ENCODE results near the gene SLC47A2. TPM values are rescaled to one million over a fixed set of nuclear protein-coding genes. Genes with fewer than 3 reads are reported as not detected.

The SLC47A2 gene
- polyA plus RNA-seq, 3 donors: 5.0 to 9.0 (median 7.8) TPM

DNA sequence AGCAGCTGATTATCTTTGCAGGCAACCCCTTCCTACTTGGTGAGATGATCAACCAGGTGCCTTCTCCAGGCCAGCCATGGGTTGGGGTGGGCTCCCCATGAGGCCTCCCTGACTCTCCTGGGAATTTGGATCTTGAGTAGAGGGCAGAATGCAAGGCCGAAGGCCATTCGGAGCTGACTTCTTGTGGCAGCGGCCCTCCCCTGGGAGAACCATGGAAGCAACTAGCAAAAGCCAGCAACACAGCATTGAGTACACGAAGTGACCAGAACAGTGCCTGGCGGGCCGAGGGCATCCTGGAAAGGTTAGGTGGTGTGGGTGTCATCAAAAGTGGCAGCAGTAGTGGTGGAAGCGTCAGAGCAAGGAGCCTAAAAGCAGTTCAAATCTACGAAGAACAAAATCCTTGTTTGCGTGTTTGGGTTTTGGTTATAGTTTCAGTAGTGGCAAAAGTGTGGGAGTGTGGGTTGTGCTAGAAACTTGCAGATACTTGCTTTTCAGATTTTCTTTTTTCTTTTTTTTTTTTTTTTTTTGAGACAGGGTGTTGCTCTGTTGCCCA is 33.7 kb upstream of the SLC47A2 start:
- DNase-seq (ENCODE audit: extremely low read depth in 1 of 11, low read depth in 9 of 11, low spot score in 4 of 11): no peak

DNA sequence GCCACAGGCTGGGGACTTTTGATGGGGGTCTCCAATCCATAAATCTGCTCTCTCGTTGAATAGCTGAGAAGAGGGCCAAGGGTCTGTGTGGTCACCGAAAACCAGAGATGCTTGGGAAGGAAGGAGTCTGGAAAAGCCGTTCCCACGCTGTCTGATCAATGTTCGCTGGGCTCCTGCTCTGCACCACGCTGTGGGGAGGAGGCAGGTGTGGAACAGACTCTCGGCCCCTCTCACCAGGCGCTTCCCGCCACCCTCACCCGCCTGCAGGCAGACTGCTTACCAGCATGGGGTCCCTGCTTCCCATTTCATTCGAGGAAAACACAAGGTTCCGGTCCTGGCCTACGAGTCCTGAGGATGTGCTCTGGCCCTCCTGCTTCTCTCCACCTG is 32.4 kb upstream of the SLC47A2 start:
- no peak for DNase-seq (ENCODE audit: extremely low read depth in 1 of 11, low read depth in 9 of 11, low spot score in 4 of 11)

DNA sequence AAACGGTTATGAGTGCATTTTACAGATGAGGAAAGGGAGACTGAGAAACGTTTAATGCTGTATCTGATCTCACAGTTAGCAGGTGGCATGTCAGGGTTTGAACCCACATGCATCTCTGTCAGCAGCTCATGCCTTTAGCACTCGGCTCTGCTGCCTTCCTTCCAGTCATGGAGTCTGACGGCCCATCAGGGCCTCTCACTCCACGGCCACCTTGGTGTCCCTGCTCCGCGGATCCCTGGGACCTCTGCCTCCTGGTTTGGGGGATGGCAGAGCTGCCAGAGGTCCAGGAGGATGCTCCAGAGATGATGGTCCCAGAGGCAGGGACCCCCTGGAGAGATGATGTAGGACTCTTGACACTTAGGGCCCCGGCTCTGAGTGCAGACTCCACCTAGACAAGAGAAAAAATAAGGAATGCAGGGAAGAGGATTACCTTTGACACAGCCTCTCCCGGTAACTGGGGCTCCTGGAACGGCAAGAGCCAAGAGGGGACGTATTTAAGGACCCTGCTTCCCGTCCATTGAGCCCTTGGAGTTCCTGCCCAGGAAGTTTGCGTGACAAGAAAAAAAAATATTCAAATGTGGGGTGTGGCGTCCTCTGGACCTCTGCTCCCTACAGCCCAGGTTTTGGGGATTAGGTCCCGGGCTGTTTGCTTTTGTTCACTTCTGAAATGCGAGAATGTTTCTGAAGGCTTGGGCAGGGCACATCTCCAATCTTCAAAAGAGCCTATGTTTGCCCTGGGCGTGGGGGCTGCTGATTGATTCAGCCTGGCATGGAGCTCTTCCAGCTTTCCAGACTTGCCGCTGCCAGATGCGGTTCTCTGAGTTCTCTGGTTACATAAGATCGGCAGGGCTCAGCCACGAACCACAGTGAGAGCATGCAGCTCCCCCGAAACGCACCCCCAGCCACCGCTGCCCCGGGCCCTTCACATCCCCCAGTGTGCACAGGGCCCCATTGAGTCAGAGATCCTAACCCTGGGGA is 31.7 kb upstream of the SLC47A2 start, which contains the start of gene ALDH3A1:
ALDH3A1 (minus strand) TSS at position 470 of the 978 bp plus-strand sequence. CDS start 3,169 bp downstream, outside the sequence.
- DNase-seq (ENCODE audit: extremely low read depth in 1 of 11, low read depth in 9 of 11, low spot score in 4 of 11): peak in 4 of 11 donors; percentile 48 to 59 (median 52)

DNA sequence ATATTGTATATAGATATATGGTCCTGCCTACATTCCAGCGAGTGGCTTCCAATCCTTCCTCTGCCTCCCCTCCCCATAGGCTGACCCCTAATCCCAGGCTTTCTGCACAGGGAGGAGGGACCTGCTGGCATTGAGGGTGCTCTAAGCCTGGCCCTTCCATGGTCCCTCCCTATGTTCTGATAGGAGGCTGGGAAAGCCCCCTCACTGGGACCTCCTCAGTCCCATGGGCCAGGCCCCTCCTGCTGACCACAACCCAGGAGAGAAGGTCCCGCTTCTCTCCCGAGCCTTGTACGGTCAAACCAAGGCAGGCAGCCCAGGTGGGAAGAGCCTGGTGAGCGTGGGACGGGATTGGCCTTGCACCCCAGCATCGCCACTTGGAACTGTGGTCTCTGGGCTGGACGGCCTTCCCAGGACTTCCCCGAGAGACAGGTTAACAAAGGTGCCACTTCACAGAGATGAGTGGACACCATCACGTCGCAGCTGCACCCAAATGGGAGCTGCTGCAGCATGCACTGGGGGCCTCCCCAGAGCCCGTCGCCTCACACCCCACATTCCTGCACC is 30.9 kb upstream of the SLC47A2 start:
- DNase-seq (ENCODE audit: extremely low read depth in 1 of 11, low read depth in 9 of 11, low spot score in 4 of 11): no peak

DNA sequence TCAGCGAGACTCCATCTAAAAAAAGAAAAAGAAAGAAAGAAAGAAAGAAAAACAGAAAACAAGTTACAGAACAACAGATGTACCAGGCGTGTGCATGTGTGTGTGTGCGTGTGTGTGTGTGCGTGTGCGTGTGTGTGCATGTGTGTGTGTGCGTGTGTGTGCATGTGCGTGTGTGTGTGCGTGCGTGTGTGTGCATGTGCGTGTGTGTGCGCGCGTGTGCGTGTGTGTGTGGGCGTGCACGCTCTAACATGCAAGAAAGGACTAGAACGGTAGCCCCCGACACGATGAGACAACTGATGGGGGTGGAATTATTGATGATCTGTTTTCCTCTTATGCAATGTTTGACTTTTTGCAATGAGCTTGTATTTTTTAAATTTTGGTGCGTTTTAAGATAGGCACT is 30.1 kb upstream of the SLC47A2 start:
- DNase-seq (ENCODE audit: extremely low read depth in 1 of 11, low read depth in 9 of 11, low spot score in 4 of 11): no peak

DNA sequence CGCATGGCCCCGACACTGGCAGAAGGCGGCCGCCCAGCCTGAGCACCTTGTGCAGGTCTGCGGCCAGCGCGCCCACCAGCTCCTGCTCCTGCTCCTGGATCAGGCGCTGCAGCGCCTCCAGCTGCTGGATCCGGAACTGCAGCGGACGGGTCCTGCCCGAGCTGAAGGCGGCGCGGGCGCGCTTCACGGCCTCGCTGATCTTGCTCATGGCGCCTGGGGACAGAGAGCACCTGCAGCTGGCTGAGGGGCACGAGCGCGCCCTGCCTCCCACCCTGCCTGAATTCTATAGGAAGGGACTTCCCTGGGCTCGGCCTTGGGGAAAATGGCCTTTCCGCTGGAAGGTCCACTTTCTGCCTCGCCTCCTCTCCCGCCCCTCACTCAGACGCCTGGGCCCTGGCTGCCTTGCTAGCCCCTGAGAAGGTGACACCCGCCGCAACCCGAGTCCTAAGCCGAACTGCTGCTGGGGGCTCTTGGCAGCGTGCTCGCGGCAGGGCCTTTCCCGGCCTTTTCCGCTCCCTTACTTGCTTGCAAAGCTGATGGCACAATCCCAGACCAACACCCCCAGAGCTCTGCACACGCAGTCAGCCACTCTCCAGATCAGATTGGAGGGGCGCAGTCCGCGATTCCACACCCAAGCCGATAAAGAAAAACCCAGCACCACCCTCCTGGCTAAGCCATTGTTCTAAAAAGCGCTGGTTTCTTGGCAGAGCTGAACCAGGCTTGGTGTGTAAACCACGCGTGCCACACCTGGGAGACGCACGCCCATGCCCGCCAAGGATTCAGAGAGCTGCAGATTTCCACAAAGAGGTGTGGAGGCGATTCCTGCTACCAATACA is 28.8 kb upstream of the SLC47A2 start:
- DNase-seq (ENCODE audit: extremely low read depth in 1 of 11, low read depth in 9 of 11, low spot score in 4 of 11): peak; percentile 79 to 93 (median 85)

DNA sequence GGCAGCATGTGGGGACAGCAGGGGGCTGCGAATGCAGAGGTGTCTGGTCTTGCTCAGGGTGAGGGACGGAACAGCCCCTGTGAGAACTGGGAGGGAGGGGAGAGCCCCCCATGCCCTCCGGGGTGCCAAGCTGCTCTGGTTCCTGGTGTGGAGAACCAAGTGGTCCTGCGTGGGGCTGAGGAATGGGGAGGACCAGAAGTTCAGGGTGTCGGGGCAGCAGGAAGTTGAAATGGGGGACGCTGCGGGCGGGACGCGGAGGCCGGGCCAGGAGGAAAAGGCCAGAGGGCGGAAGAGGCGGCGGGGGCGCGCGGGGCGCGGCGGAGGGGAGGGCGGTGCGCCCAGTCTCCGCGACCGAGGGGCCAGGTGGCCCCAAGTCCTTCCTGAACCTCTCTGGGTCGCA is 28.1 kb upstream of the SLC47A2 start:
- no peak for DNase-seq (ENCODE audit: extremely low read depth in 1 of 11, low read depth in 9 of 11, low spot score in 4 of 11)

DNA sequence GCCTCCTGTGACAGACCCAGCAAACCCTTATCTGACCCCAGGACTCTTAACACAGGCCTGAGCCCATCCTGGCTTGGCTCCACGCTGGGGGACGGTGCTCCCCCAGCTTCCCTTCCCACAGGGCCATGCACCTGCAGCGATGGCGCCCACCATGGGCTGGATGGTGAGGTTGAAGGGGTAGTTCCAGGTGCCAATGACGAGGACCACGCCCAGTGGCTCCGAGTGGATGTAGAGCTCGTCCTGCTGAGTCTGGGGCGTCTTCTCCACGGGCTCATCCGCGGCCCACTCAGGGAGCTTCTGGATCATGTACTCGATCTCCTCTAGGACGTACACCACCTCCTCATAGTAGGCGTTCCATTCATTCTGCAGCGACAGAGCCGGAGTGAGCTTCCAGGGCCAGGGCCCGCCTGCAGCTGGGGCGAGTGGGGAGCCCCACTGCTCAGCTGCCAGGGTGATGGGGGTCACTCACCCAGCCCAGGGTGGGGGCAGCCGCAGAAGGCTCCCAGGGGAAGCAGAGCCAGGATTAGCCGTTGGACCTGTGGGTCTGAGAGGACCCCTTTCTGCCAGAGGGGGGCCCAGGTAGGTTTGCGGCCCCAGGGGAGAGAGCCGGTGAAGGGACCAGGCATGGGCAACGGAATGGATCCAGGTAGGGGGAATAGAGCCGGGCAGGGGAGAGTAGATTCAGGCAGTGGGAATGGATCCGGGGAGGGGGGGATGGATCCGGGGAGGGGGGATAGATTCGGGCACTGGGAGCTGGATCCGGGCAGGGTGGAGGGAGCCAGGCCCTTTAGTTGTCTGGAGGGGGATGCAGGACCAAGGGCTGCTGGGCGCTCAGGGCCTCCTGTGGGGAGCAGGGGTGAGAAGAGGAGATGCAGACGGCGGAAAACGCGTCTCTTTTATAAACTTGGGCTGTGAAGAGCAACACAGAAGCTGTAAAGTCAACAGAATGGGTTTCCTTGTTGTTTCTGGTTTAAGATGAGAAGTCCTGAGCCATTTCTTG is 27.0 kb upstream of the SLC47A2 start:
- no peak for DNase-seq (ENCODE audit: extremely low read depth in 1 of 11, low read depth in 9 of 11, low spot score in 4 of 11)

DNA sequence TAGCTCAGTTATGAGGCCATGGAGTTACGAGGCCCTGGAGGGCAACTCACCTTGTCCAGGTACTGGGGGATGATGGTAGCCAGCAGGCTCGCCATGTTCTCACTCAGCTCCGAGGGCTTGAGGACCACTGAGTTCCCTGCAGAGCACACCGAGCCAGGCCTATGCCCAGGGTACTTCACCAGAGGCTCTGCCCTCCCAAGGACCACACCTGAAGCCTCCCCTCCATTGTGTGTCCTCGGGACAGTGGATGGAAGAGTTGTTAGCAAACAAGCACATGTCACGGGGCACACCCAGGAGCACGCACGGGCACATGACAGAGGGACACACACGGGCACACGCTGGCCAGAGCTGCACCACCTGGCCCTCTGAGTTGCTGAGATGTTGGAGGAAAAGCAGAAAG is 26.1 kb upstream of the SLC47A2 start:
- DNase-seq (ENCODE audit: extremely low read depth in 1 of 11, low read depth in 9 of 11, low spot score in 4 of 11): no peak

DNA sequence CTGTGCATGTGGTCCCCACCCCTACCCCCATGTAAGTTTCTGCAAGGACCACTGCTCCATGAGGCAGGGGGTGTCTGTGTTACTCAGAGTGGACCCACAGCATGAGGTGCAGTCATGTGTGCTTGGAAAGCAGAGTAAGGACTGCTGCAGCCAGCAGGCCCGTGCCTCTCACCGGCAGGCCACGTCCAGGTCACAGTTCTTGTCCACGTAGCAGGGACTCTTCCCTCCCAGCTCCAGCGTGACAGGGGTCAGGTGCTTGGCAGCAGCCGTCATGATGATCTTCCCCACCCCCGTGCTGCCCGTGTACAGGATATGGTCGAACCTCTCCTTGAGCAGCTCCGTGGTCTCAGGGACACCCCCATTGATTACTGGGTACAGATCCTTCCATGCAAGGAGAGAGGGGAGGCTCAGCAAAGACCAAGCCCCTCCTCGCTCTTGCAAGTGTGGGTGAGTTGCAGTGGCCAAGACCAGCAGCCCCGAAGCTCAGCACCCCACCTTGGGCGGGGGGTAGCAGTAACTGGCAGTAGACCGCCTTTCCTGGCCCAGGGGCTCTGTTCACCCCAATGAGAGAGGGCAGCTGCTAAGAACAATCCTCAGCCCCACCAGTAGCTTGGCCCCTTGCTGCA is 25.6 kb upstream of the SLC47A2 start:
- no peak for DNase-seq (ENCODE audit: extremely low read depth in 1 of 11, low read depth in 9 of 11, low spot score in 4 of 11)

DNA sequence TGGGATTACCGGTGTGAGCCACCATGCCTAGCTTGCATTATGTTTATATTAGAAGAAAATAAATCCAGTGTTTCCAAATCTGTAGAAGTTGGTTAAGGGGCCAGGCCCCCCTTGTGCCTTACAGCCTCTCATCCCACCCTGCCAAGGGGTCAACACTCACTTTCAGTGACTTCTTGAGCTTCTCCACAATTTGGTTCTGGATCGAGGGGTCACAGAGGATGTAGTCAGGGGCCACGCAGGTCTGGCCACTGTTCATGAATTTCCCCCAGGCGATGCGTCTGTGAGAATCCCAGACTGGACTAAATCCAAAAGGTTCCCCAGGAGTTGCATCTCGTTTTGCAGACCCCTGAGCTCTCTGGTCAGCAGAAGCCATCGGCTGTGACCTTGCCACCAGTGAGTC is 24.5 kb upstream of the SLC47A2 start:
- no peak for DNase-seq (ENCODE audit: extremely low read depth in 1 of 11, low read depth in 9 of 11, low spot score in 4 of 11)

DNA sequence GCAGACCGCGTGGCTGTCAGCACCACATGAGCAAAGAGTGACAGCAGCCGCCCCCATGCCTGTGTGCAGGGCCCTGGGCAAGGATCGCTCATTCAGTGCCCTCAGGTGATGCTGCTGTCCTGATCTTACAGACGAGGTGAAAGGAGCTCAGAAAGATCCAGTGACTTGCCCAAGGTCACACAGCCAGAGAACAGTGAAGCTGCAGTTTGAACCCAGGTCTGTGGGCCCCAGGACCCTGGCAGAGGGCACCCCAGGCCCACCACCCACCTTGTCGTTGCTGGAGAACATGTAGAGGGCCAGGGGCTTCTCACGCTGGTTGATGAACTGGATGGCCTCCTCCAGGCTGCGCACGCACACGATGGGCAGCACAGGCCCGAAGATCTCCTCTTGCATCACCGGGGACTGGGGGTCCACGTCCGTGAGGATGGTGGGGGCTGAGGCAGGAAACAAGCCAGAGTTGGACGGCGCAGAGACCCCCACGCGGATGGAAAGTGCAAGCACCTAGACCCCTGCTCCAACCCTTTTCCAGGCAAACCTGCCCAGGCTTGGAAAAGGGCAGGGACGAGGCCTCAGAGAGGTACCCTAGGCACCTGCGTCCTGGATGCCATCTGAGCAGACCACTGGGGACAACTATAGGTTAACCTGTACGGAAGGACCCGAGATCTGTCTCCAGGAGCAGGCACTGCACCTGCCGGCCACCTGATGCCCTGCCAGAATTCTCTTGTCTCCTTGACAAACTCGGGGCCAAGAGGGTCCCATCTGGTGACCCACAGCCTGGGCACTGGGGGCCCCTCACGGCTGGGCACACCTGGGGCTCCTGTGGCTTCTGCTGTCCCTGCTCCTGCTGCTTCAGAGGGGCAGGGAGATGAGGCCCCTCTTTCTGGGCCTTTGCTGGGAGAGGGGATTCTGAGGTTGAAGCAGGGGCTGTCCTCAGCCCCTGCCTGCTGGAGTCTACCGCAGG is 23.1 kb upstream of the SLC47A2 start:
- no peak for DNase-seq (ENCODE audit: extremely low read depth in 1 of 11, low read depth in 9 of 11, low spot score in 4 of 11)

DNA sequence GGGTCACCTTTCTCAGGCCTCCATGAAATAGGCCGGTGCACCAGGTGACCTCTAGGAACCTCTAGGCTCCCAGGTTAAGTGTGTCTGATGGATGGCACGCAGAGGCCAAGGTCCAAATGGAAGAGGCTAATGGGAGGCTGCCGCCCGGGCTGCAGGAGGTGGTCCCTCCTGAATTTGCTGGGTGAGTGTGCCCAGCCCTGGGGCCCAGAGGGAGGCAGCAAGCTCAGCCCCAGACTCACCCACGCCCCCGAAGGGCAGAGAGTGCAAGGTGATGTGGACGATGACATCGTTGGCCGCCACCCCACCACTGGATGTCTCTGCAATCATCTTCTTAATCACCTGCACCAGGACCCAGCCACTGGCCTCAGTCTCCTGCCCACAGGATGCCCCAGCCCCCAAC is 22.4 kb upstream of the SLC47A2 start:
- no peak for DNase-seq (ENCODE audit: extremely low read depth in 1 of 11, low read depth in 9 of 11, low spot score in 4 of 11)

DNA sequence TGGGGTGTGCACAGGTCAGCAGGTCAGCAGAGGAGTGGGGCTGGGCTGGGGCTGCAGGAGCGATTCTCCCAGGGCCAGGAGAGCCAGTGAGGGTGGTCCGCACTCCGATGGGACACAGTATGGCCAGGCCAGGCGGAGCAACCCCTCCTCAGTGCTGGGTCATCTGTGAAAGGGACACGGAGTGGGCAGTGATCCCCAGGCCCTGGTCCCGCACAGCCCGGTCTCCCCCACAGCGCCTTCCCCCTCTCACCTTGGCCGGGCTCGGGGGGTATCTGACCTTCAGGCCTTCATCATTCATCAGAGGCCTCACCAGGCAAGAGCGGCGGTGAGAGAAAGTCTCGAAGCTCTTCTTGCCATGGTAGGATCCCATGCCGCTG is 21.7 kb upstream of the SLC47A2 start:
- DNase-seq (ENCODE audit: extremely low read depth in 1 of 11, low read depth in 9 of 11, low spot score in 4 of 11): no peak

DNA sequence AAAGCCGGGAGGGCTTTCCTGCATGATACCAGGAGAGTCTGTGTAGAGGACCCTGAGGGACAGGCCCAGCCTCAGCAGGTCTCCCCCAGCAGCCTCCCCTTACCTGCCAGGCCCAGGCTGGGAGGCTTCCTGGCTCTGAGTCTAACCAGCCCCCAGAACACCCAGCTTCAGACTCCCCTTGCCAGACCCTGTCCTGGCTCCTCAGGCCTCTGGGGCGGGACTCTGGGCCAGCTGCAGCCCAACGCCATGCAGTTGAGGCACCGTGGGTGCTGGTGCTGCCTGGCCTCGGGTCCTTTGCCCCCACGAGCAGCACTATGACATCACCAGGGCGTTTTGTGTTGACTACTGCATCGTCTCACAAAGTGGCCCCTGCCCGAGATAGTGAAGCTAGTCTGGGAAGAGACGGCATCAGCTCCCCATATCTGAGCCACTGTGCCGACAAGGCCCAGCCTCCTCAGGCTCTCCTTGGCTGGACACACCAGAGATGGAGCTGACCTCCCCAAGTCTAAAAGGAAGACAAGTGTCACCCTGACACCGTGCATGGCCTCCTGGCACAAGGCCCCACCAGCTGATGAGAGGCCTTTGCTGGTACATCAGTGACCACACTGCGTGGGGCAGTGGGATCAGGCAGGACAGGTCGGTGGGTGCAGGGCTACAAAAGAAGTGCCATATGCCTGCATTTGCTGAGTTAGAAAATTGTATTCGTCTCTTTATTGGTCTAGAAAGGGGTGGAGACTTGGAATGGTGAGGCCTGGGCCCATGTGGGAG is 21.1 kb upstream of the SLC47A2 start:
- no peak for DNase-seq (ENCODE audit: extremely low read depth in 1 of 11, low read depth in 9 of 11, low spot score in 4 of 11)

DNA sequence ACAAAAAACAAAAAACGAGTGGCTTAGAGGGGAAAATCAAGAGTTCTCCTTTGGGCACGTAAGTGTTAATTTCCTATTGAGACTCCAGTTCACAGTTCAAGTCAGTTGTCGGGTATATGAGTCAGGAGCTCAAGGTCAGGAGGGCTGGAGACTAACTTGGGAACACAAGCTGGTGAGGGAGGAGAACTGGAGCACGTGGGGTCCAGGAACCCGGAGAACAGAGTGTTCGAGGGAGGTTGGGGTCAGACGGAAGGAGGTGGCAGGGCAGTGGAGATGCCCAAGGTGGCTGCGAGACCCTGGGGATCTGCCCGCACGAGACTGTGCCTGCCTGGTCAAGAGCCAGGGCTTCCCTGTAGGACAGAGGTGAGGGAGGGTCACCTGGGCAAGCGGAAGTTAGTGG is 19.7 kb upstream of the SLC47A2 start:
- no peak for DNase-seq (ENCODE audit: extremely low read depth in 1 of 11, low read depth in 9 of 11, low spot score in 4 of 11)

Data from renal cortex interstitium (tissue), 11 donors.